ENCODE measurements around the gene MED27. TPM values are rescaled to one million over a fixed set of nuclear protein-coding genes. Genes with fewer than 3 reads are reported as not detected.

MED27 gene
- total RNA-seq, 1 donor from 2014 or later: 21.3 TPM

- no peak overlapping the region for H3K4me3 ChIP-seq (ENCODE audit: low read depth, low read length)
- DNase-seq (ENCODE audit: low read depth): no peak
- no peak for TF ChIP-seq CTCF (conservative IDR thresholded peaks at IDR 0.05; ENCODE audit: low read depth, low read length)
Measured at GRCh38 chr9:132020820-132021510, 58.7 kb downstream of the MED27 start.

- no peak for DNase-seq (ENCODE audit: low read depth)
- no peak overlapping the region for H3K4me3 ChIP-seq (ENCODE audit: low read depth, low read length)
- no peak for TF ChIP-seq CTCF (conservative IDR thresholded peaks at IDR 0.05; ENCODE audit: low read depth, low read length)
Measured at GRCh38 chr9:132020272-132020671, 59.4 kb downstream of the MED27 start.

- no peak for DNase-seq (ENCODE audit: low read depth)
- TF ChIP-seq CTCF (conservative IDR thresholded peaks at IDR 0.05; ENCODE audit: low read depth, low read length): no peak
- H3K4me3 ChIP-seq (ENCODE audit: low read depth, low read length): no peak overlapping the region
Measured at GRCh38 chr9:132019702-132020101, 60.0 kb downstream of the MED27 start.

- no peak for DNase-seq (ENCODE audit: low read depth)
- no peak for TF ChIP-seq CTCF (conservative IDR thresholded peaks at IDR 0.05; ENCODE audit: low read depth, low read length)
Measured at GRCh38 chr9:132018957-132019405, 60.7 kb downstream of the MED27 start.

GRCh38 chr9:132016456-132016855, 63.2 kb downstream of the MED27 start:
- no peak for DNase-seq (ENCODE audit: low read depth)
- no peak for TF ChIP-seq CTCF (conservative IDR thresholded peaks at IDR 0.05; ENCODE audit: low read depth, low read length)
- no peak overlapping the region for H3K4me3 ChIP-seq (ENCODE audit: low read depth, low read length)

More at GRCh38 chr9:132018957-132019405, 60.7 kb downstream of the MED27 start:
- H3K4me3 ChIP-seq (ENCODE audit: low read depth, low read length): no peak overlapping the region

- no peak overlapping the region for H3K4me3 ChIP-seq (ENCODE audit: low read depth, low read length)
- TF ChIP-seq CTCF (conservative IDR thresholded peaks at IDR 0.05; ENCODE audit: low read depth, low read length): no peak
- no peak for DNase-seq (ENCODE audit: low read depth)
Measured at GRCh38 chr9:132015866-132016265, 63.8 kb downstream of the MED27 start.

- DNase-seq (ENCODE audit: low read depth): no peak
- no peak overlapping the region for H3K4me3 ChIP-seq (ENCODE audit: low read depth, low read length)
- no peak for TF ChIP-seq CTCF (conservative IDR thresholded peaks at IDR 0.05; ENCODE audit: low read depth, low read length)
Measured at GRCh38 chr9:132014218-132014805, 65.4 kb downstream of the MED27 start.
